ENCODE measurements around the gene CWF19L2. TPM values are rescaled to one million over a fixed set of nuclear protein-coding genes. Genes with fewer than 3 reads are reported as not detected.
"Not testable (repeated sequence)": the region's sequence is repeated elsewhere in the genome, so short reads cannot be mapped to it uniquely, and the experiment has no call there.

Gene CWF19L2
- 10 to 100 TPM in 2 of 3 donors, 1 to 10 TPM in 1; 9.0 to 20.2 (median 12.7) TPM for total RNA-seq
- long read RNA-seq, donor 1, transcript CWF19L2-201 (18 exons, 3,278 nt), result major isoform, 10 of 25 reads
- long read RNA-seq, donor 1, partial matches to known transcripts, result 11 of 25 reads
- long read RNA-seq, donor 1, other reads (novel, unspliced or antisense), result 4 of 25 reads
- long read RNA-seq, donor 2, partial matches to known transcripts, result 1 of 1 reads
- long read RNA-seq, donor 2, other reads (novel, unspliced or antisense), result 0 of 1 reads

- ATAC-seq, result peak; percentile 100
These were observed at the start of gene CWF19L2 for GRCh38 chr11:107457558-107458271. Gene CWF19L2, minus strand, starts transcription at chr11:107457825. Its CDS starts 9 bp downstream, at chr11:107457816.

GRCh38 chr11:107505647-107506225, 48.1 kb upstream of the CWF19L2 start:
- Histone ChIP-seq H3K4me3 (no peak overlapping the region), H3K9me3 (peaks cover 4% of the 10 kb centered on the region), H3K36me3 (ENCODE audit: low read depth) (no peaks in the 10 kb centered on the region), H3K4me1 (ENCODE audit: low read depth) (no peaks in the 10 kb centered on the region)
- TF ChIP-seq, protein P1, sequence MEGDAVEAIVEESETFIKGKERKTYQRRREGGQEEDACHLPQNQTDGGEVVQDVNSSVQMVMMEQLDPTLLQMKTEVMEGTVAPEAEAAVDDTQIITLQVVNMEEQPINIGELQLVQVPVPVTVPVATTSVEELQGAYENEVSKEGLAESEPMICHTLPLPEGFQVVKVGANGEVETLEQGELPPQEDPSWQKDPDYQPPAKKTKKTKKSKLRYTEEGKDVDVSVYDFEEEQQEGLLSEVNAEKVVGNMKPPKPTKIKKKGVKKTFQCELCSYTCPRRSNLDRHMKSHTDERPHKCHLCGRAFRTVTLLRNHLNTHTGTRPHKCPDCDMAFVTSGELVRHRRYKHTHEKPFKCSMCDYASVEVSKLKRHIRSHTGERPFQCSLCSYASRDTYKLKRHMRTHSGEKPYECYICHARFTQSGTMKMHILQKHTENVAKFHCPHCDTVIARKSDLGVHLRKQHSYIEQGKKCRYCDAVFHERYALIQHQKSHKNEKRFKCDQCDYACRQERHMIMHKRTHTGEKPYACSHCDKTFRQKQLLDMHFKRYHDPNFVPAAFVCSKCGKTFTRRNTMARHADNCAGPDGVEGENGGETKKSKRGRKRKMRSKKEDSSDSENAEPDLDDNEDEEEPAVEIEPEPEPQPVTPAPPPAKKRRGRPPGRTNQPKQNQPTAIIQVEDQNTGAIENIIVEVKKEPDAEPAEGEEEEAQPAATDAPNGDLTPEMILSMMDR (IDR thresholded peaks at IDR 0.05), result no peak
- DNase-seq (no peak), ATAC-seq (no peak)
- intact Hi-C loops (cut with DNase I, micrococcal nuclease), result no loop called here

More at GRCh38 chr11:107457558-107458271, at the start of gene CWF19L2:
- peak within 1 kb of the TSS; percentile 42 for H3K4me3 ChIP-seq
- peak; percentile 84 to 93 (median 92) for DNase-seq
- H3K4me1 ChIP-seq (ENCODE audit: low read depth), result peaks cover 7% of the 10 kb centered on the region
- intact Hi-C loops (cut with DNase I, micrococcal nuclease), result no loop called here
- H3K36me3 ChIP-seq (ENCODE audit: low read depth), result no peaks in the 10 kb centered on the region
- TF ChIP-seq, protein P1 (IDR thresholded peaks at IDR 0.05), result no peak
- no peaks in the 10 kb centered on the region for H3K9me3 ChIP-seq

- no peak for ATAC-seq
- intact Hi-C loops (cut with DNase I, micrococcal nuclease), result no loop called here
These were observed 47.4 kb upstream of the CWF19L2 start for GRCh38 chr11:107504981-107505380.

GRCh38 chr11:107501713-107502112, 44.1 kb upstream of the CWF19L2 start:
- Histone ChIP-seq H3K36me3 (ENCODE audit: low read depth) (no peaks in the 10 kb centered on the region), H3K9me3 (peaks cover 4% of the 10 kb centered on the region), H3K4me3 (no peak overlapping the region), H3K4me1 (ENCODE audit: low read depth) (no peaks in the 10 kb centered on the region)
- no peak for DNase-seq
- ATAC-seq, result no peak
- TF ChIP-seq, protein P1 (IDR thresholded peaks at IDR 0.05), result no peak
- intact Hi-C loops (cut with DNase I, micrococcal nuclease), result no loop called here

More at GRCh38 chr11:107504981-107505380, 47.4 kb upstream of the CWF19L2 start:
- H3K9me3 ChIP-seq, result peaks cover 4% of the 10 kb centered on the region
- TF ChIP-seq, protein P1 (IDR thresholded peaks at IDR 0.05), result no peak
- no peaks in the 10 kb centered on the region for H3K36me3 ChIP-seq (ENCODE audit: low read depth)
- no peaks in the 10 kb centered on the region for H3K4me1 ChIP-seq (ENCODE audit: low read depth)
- H3K4me3 ChIP-seq, result no peak overlapping the region
- DNase-seq, result no peak

GRCh38 chr11:107497371-107497770, 39.7 kb upstream of the CWF19L2 start:
- H3K4me3 ChIP-seq; H3K9me3 ChIP-seq; H3K4me1 ChIP-seq (ENCODE audit: low read depth); DNase-seq; H3K36me3 ChIP-seq (ENCODE audit: low read depth); intact Hi-C loops (cut with DNase I, micrococcal nuclease); ATAC-seq: not testable (repeated sequence)

GRCh38 chr11:107496011-107496410, 38.4 kb upstream of the CWF19L2 start:
- Histone ChIP-seq H3K36me3 (ENCODE audit: low read depth) (no peaks in the 10 kb centered on the region), H3K9me3 (no peaks in the 10 kb centered on the region), H3K4me3 (no peak overlapping the region), H3K4me1 (ENCODE audit: low read depth) (no peaks in the 10 kb centered on the region)
- no peak for ATAC-seq
- DNase-seq, result no peak
- intact Hi-C loops (cut with DNase I, micrococcal nuclease), result no loop called here
- TF ChIP-seq, protein P1 (IDR thresholded peaks at IDR 0.05), result no peak
